ENCODE measurements around the gene PNMA8A.

DNA sequence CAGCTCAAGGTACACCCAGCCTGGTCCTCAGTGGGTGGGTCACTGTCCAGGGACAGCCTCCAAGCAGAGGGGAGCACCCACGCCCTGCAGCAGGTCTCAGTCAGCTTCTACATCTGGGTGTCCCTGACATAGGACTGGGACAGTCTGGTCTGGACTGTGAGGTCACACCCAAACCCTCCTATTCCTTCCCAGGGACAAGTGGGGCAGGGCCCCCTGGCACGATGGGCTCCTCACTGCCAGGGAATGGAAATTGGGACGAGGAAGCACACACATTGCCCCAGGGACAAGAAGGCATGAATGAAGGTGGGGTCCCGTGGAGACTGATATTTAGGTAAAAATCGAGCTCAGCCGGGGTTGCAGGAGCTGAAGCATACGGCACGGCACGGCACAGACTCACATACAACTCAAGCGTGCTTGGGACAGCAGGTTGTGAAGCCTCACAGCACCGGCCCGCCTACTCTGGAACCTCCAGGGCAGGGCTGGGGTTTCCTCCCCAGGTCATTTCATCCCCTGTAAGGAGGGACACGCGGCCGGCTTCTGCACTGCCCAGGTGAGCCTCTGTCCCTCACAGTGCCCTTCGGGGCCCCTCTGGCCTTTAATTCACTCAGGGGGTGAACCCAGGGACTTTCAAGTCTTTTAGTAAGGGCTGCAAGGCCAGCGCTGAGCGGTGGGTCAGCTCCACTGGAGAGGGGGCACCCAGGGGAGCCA lies 20.8 kb upstream of the PNMA8A start:
- TF ChIP-seq EZH2phosphoT487 (IDR thresholded peaks at IDR 0.05; ENCODE audit: unreplicated experiment) (no peak), EZH2 (IDR thresholded peaks at IDR 0.05; ENCODE audit: low read depth, unreplicated experiment) (no peak), POLR2AphosphoS5 (IDR thresholded peaks at IDR 0.05; ENCODE audit: low read depth) (no peak), ZNF331 (CRISPR knock-in tag; IDR thresholded peaks at IDR 0.05; ENCODE audit: low read depth) (no peak), CREB1 (CRISPR knock-in tag; IDR thresholded peaks at IDR 0.05; ENCODE audit: low read depth) (no peak), JUNB (IDR thresholded peaks at IDR 0.05; ENCODE audit: unreplicated experiment) (no peak)
- TF ChIP-seq, protein P1, sequence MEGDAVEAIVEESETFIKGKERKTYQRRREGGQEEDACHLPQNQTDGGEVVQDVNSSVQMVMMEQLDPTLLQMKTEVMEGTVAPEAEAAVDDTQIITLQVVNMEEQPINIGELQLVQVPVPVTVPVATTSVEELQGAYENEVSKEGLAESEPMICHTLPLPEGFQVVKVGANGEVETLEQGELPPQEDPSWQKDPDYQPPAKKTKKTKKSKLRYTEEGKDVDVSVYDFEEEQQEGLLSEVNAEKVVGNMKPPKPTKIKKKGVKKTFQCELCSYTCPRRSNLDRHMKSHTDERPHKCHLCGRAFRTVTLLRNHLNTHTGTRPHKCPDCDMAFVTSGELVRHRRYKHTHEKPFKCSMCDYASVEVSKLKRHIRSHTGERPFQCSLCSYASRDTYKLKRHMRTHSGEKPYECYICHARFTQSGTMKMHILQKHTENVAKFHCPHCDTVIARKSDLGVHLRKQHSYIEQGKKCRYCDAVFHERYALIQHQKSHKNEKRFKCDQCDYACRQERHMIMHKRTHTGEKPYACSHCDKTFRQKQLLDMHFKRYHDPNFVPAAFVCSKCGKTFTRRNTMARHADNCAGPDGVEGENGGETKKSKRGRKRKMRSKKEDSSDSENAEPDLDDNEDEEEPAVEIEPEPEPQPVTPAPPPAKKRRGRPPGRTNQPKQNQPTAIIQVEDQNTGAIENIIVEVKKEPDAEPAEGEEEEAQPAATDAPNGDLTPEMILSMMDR (conservative IDR thresholded peaks at IDR 0.05; ENCODE audit: low read depth in 2 of 2) = no peak
- TF ChIP-seq, protein P2, sequence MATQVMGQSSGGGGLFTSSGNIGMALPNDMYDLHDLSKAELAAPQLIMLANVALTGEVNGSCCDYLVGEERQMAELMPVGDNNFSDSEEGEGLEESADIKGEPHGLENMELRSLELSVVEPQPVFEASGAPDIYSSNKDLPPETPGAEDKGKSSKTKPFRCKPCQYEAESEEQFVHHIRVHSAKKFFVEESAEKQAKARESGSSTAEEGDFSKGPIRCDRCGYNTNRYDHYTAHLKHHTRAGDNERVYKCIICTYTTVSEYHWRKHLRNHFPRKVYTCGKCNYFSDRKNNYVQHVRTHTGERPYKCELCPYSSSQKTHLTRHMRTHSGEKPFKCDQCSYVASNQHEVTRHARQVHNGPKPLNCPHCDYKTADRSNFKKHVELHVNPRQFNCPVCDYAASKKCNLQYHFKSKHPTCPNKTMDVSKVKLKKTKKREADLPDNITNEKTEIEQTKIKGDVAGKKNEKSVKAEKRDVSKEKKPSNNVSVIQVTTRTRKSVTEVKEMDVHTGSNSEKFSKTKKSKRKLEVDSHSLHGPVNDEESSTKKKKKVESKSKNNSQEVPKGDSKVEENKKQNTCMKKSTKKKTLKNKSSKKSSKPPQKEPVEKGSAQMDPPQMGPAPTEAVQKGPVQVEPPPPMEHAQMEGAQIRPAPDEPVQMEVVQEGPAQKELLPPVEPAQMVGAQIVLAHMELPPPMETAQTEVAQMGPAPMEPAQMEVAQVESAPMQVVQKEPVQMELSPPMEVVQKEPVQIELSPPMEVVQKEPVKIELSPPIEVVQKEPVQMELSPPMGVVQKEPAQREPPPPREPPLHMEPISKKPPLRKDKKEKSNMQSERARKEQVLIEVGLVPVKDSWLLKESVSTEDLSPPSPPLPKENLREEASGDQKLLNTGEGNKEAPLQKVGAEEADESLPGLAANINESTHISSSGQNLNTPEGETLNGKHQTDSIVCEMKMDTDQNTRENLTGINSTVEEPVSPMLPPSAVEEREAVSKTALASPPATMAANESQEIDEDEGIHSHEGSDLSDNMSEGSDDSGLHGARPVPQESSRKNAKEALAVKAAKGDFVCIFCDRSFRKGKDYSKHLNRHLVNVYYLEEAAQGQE (IDR thresholded peaks at IDR 0.05; ENCODE audit: unreplicated experiment) = no peak
- TF ChIP-seq, protein P3, sequence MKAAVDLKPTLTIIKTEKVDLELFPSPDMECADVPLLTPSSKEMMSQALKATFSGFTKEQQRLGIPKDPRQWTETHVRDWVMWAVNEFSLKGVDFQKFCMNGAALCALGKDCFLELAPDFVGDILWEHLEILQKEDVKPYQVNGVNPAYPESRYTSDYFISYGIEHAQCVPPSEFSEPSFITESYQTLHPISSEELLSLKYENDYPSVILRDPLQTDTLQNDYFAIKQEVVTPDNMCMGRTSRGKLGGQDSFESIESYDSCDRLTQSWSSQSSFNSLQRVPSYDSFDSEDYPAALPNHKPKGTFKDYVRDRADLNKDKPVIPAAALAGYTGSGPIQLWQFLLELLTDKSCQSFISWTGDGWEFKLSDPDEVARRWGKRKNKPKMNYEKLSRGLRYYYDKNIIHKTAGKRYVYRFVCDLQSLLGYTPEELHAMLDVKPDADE (IDR thresholded peaks at IDR 0.05) = no peak
